Activated CD8-positive, alpha-beta T cell treated with anti-CD3 and anti-CD28 coated beads for 36 hours (primary cell): ENCODE results near the gene RPF1. TPM values are rescaled to one million over a fixed set of nuclear protein-coding genes. Genes with fewer than 3 reads are reported as not detected.
"Not testable (repeated sequence)": the region's sequence is repeated elsewhere in the genome, so short reads cannot be mapped to it uniquely, and the experiment has no call there.

Source experiments
- ATAC-seq: fragments of 200-7000 bp; cut with Tn5 transposase; one replicate; pipeline ENCODE4 v1.10.0; 2021; ENCODE audit warnings: mild to moderate bottlenecking, moderate library complexity
- CTCF ChIA-PET: fragments of 350-600 bp; sonication (Branson Sonifier 250); formaldehyde crosslinking; loops from one replicate; lab custom pipeline; 2021; ENCODE audit warnings: antibody characterized with exemption; lab: Charles Lee
- POLR2A ChIA-PET: fragments of 350-600 bp; sonication (Branson Sonifier 250); formaldehyde crosslinking; loops from one replicate; lab custom pipeline; 2021; ENCODE audit warnings: antibody characterized with exemption; lab: Charles Lee
- DNase-seq: peaks from one replicate; pipeline ENCODE4 v3.0.0-alpha.2; 2020
- H3K27ac Mint-ChIP-seq: one replicate; pipeline ENCODE4 v1.8.0; 2021; ENCODE audit warnings: mild to moderate bottlenecking, mixed read lengths
- H3K27me3 Mint-ChIP-seq: one replicate; pipeline ENCODE4 v1.8.0; 2021; ENCODE audit warnings: mixed read lengths
- H3K36me3 Mint-ChIP-seq: one replicate; pipeline ENCODE4 v1.8.0; 2021; ENCODE audit warnings: low read depth, mixed read lengths
- H3K4me1 Mint-ChIP-seq: one replicate; pipeline ENCODE4 v1.8.0; 2021; ENCODE audit warnings: low read depth, mixed read lengths
- H3K4me3 Mint-ChIP-seq: one replicate; pipeline ENCODE4 v1.8.0; 2021; ENCODE audit warnings: mild to moderate bottlenecking, moderate library complexity, mixed read lengths
- H3K9me3 Mint-ChIP-seq: one replicate; pipeline ENCODE4 v1.8.0; 2021; ENCODE audit warnings: mixed read lengths
- intact Hi-C: fragments of 100-400 bp; cut with micrococcal nuclease; formaldehyde crosslinking; loops from one replicate; pipeline ENCODE4 v1.10.0; 2022
- total RNA-seq, 2 experiments: library from RNA; stranded (reverse); gene quantifications; one replicate each; pipeline ENCODE4 v1.2.3, GENCODE V29; 2021
- TF ChIP-seq, protein P1 (sequence below): fragments of 200-600 bp; IDR thresholded peaks from one replicate; pipeline ENCODE4 v1.8.0; 2022; ENCODE audit warnings: antibody characterized with exemption, mild to moderate bottlenecking

Gene RPF1
- total RNA-seq, 2 experiments from 2014 or later = 61.9 to 64.1 TPM

DNA sequence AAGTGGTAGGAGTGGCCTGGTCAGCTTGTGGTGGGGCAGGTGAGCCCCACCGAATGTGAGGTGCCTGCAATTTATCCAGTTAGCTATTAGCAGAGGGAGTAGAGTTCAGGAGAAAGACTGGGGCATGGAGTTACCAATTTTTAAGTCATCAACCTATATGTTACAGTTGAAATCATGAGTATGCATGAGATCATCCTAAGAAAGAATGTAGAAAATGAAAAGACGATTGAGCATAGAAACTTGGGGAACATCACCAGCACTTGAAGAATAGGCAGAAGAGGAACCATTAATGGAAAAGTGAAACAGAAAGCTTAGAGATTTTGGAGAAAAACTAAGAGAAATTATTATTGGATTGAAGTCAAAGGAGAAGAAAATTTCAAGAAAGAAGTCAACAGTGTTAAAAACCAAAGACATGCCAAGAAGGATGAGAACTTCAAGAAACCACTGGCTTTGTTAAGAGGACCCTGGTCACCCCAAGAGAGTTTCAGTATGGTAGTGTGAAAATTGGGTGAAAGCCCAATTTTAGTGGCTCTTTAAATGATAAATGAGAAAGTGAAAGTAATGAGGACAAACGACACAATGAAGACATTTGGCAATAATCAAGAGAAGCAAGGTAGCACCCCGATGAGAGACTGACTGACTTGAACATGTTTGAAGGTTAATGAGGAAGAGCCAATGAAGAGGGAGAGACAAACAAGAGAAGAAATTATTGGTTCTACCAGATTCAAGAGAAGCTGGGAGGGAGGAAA is 44.1 kb upstream of the RPF1 start:
- H3K36me3 Mint-ChIP-seq = no peaks in the 10 kb centered on the region
- ChIA-PET CTCF (interaction anchor here (0.6 to 10.0 kb wide), 8 partner anchors 71 to 503 kb away, joined by 3 to 157 read pairs (median 4); partner anchors contain the start of genes GNG5, PRKACB and SPATA1), POLR2A (interaction anchor here (1.0 kb wide), 2 partner anchors 71 to 290 kb away, joined by 3 read pairs; partner anchors contain the start of genes GNG5 and SPATA1)
- peaks cover 7% of the 10 kb centered on the region for H3K4me1 Mint-ChIP-seq
- H3K9me3 Mint-ChIP-seq = peaks cover 6% of the 10 kb centered on the region
- H3K27ac Mint-ChIP-seq = no peak overlapping the region
- ATAC-seq (no peak), DNase-seq (no peak)
- H3K27me3 Mint-ChIP-seq = no peaks in the 10 kb centered on the region
- TF ChIP-seq, protein P1, sequence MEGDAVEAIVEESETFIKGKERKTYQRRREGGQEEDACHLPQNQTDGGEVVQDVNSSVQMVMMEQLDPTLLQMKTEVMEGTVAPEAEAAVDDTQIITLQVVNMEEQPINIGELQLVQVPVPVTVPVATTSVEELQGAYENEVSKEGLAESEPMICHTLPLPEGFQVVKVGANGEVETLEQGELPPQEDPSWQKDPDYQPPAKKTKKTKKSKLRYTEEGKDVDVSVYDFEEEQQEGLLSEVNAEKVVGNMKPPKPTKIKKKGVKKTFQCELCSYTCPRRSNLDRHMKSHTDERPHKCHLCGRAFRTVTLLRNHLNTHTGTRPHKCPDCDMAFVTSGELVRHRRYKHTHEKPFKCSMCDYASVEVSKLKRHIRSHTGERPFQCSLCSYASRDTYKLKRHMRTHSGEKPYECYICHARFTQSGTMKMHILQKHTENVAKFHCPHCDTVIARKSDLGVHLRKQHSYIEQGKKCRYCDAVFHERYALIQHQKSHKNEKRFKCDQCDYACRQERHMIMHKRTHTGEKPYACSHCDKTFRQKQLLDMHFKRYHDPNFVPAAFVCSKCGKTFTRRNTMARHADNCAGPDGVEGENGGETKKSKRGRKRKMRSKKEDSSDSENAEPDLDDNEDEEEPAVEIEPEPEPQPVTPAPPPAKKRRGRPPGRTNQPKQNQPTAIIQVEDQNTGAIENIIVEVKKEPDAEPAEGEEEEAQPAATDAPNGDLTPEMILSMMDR = no peak
- intact Hi-C loops = loop anchor here (2.0 to 10.0 kb wide), 3 partner anchors 294 to 530 kb away; no protein-coding TSS in a partner anchor
- H3K4me3 Mint-ChIP-seq = no peak overlapping the region

DNA sequence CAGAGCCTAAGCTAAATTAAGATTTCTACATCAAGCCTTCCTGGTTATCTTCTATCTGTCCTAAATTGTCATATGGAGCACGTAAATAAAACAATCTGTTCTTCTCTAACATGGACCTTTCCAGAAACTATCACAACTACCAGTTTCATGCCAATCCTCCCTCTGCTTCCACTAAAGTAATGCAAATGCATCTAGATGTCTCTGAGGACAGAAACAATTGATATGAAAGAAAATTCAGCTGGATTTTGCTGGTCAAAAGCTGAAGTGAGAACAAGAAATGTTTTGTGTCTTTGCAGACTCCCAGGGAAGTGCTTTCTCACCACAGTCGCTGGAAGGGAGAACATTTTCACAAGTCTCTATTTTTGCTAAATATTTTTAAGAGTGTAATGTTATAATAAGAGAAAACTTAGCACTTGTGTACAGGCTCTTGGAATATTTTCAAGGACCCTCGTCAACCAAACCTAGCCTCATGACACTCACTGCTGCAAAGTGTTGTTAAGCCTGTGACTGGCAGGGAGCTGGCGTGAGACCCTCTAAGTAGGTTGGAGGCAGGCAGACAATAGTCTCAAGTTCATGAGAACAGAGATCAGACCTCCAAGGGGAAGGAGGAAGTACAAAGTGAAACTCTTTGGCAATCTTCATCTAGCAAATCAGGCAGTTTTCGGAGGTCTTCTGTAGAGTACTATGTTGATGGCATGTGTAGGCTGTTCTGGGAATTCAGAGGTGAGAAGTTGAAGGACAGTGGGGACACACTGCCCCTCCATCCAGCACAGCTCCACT is 42.0 kb upstream of the RPF1 start:
- Mint-ChIP-seq H3K27ac (no peak overlapping the region), H3K4me1 (peaks cover 10% of the 10 kb centered on the region), H3K4me3 (no peak overlapping the region), H3K9me3 (no peaks in the 10 kb centered on the region), H3K36me3 (no peaks in the 10 kb centered on the region), H3K27me3 (no peaks in the 10 kb centered on the region)
- TF ChIP-seq, protein P1 = no peak
- ChIA-PET CTCF (interaction anchor here (1.0 to 10.0 kb wide), 9 partner anchors 43 to 335 kb away, joined by 3 to 157 read pairs (median 6); partner anchors contain the start of gene PRKACB), POLR2A (interaction anchor here (0.6 to 0.8 kb wide), 5 partner anchors 60 to 301 kb away, joined by 3 read pairs; no protein-coding TSS in a partner anchor)
- intact Hi-C loops = loop anchor here (10.0 kb wide), 2 partner anchors 502 to 532 kb away; no protein-coding TSS in a partner anchor
- DNase-seq (no peak), ATAC-seq (peak; percentile 20)

DNA sequence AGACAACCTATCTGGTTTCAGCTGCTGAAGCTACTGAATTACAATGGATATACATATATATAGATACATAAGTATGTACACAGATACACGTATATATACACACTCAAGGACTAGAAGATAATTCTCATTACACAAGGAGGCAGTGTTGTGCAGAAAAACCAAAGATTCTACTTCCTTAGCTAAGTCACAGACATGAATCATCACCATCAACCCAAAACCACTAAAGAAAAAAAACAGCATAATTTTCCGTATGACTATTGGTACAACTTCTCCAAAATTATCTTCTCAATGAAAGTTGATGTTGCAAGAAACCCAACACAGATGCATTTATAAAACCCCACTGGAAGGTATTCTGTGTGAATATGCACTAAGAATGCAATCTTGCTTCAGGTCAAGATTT is 36.8 kb upstream of the RPF1 start:
- intact Hi-C loops = loop anchor here (2.0 to 5.0 kb wide), 4 partner anchors 40 to 330 kb away; no protein-coding TSS in a partner anchor
- H3K4me3 Mint-ChIP-seq = no peak overlapping the region
- TF ChIP-seq, protein P1 = peak; percentile 80

DNA sequence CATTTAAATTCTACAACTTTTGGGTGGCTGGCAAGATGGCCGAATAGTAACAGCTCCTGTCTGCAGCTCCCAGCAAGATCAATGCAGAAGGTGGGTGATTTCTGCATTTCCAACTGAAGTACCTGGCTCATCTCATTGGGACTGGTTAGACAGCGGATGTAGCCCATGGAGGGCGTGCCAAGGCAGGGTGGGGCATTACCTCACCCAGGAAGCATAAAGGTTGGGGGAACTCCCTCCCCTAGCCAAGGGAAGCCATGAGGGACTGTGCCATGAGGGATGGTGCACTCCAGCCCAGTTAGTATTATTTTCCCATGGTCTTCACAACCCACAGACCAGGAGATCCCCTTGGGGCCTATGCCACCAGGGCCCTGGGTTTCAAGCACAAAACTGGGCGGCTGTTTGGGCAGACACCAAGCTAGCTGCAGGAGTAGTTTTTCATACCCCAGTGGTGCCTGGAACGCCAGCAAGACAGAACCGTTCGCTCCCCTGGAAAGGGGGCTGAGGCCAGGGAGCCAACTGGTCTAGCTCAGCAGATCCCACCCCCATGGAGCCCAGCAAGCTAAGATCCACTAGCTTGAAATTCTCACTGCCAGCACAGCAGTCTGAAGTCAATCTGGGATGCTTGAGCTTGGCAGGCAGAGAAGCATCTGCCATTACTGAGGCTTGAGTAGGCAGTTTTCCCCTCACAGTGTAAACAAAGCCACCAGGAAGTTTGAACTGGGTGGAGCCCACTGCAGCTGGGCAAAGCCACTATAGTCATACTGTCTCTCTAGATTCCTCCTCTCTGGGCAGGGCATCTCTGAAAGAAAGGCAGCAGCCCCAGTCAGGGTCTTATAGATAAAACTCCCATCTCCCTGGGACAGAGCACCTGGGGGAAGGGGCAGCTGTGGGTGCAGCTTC is 36.1 kb upstream of the RPF1 start:
- H3K27me3 Mint-ChIP-seq, H3K36me3 Mint-ChIP-seq, H3K4me3 Mint-ChIP-seq, H3K9me3 Mint-ChIP-seq: not testable (repeated sequence)
- ChIA-PET CTCF (interaction anchor here (0.7 to 3.1 kb wide), 28 partner anchors 9 to 495 kb away, joined by 3 to 29 read pairs (median 5); partner anchors contain the start of genes CTBS, GNG5, PRKACB and RPF1), POLR2A (interaction anchor here (1.6 to 1.8 kb wide), 2 partner anchors 63 to 131 kb away, joined by 4 to 5 read pairs; partner anchors contain the start of genes CTBS and SPATA1)
- ATAC-seq = peak; percentile 73
- DNase-seq = peak; percentile 49
- peak overlapping the region; percentile 26 for H3K27ac Mint-ChIP-seq
- intact Hi-C loops = loop anchor here (2.0 to 5.0 kb wide), 4 partner anchors 39 to 329 kb away; no protein-coding TSS in a partner anchor
- peaks cover 12% of the 10 kb centered on the region for H3K4me1 Mint-ChIP-seq

More for the DNA sequence above, 36.8 kb upstream of the RPF1 start:
- H3K27me3 Mint-ChIP-seq = peaks cover 3% of the 10 kb centered on the region
- POLR2A ChIA-PET = interaction anchor here (0.6 to 1.8 kb wide), 3 partner anchors 63 to 382 kb away, joined by 3 to 5 read pairs (median 4); partner anchors contain the start of genes CTBS and SPATA1
- H3K4me1 Mint-ChIP-seq = peaks cover 12% of the 10 kb centered on the region
- peak overlapping the region; percentile 26 for H3K27ac Mint-ChIP-seq
- peak; percentile 94 for ATAC-seq
- no peaks in the 10 kb centered on the region for H3K9me3 Mint-ChIP-seq
- DNase-seq = no peak
- CTCF ChIA-PET = interaction anchor here (0.7 to 3.1 kb wide), 30 partner anchors 9 to 496 kb away, joined by 3 to 29 read pairs (median 5); partner anchors contain the start of genes CTBS, GNG5, PRKACB and RPF1
- no peaks in the 10 kb centered on the region for H3K36me3 Mint-ChIP-seq

DNA sequence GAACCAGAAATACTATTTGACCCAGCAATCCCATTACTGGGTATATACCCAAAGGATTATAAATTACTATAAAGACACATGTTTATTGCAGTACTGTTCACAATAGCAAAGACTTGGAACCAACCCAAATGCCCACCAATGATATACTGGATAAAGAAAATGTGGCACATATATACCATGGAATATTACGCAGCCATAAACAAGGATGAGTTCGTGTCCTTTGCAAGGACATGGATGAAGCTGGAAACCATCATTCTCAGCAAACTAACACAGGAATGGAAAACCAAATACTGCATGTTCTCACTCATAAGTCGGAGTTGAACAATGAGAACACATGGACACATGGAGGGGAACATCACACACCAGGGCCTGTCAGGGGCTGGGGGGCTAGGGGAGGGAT is 30.4 kb upstream of the RPF1 start:
- H3K4me1 Mint-ChIP-seq, ATAC-seq, H3K27ac Mint-ChIP-seq, intact Hi-C loops, H3K27me3 Mint-ChIP-seq, H3K9me3 Mint-ChIP-seq, POLR2A ChIA-PET, H3K4me3 Mint-ChIP-seq, H3K36me3 Mint-ChIP-seq, DNase-seq: not testable (repeated sequence)
- CTCF ChIA-PET = interaction anchor here (1.0 kb wide), 1 partner anchor 75 kb away, joined by 3 read pairs; no protein-coding TSS in a partner anchor
